Duodenal mucosa (tissue), 2 donors: ENCODE results near the gene DEGS2.

Experiments used
- H3K27ac ChIP-seq: one replicate; pipeline ENCODE4 v1.7.0; 2013; ENCODE audit warnings: low read depth, low read length
- H3K27me3 ChIP-seq, 2 donors: one replicate each; pipeline ENCODE4 v1.7.0; 2013; ENCODE audit warnings: low read length in 2 of 2, control low read depth in 1 of 2; ENCODE audit not compliant: insufficient read depth in 2 of 2, control insufficient read depth in 1 of 2
- H3K36me3 ChIP-seq, 2 donors: one replicate each; pipeline ENCODE4 v1.7.0; 2013; ENCODE audit warnings: low read length in 2 of 2, control low read depth in 1 of 2; ENCODE audit not compliant: insufficient read depth in 2 of 2, control insufficient read depth in 1 of 2
- H3K4me1 ChIP-seq, 2 donors: one replicate each; pipeline ENCODE4 v1.7.0; 2013; ENCODE audit warnings: low read length in 2 of 2, control low read depth in 1 of 2; ENCODE audit not compliant: insufficient read depth in 2 of 2, control insufficient read depth in 1 of 2
- H3K4me3 ChIP-seq, 2 donors: one replicate each; pipeline ENCODE4 v1.7.0; 2013; ENCODE audit warnings: low read length in 2 of 2, low read depth in 1 of 2
- H3K9ac ChIP-seq, 2 donors: one replicate each; pipeline ENCODE4 v1.7.0; 2013; ENCODE audit warnings: low read length in 2 of 2, low read depth in 1 of 2
- H3K9me3 ChIP-seq, 2 donors: one replicate each; pipeline ENCODE4 v1.7.0; 2013; ENCODE audit warnings: low read length in 2 of 2, control low read depth in 1 of 2; ENCODE audit not compliant: control insufficient read depth in 1 of 2

The DEGS2 gene

DNA sequence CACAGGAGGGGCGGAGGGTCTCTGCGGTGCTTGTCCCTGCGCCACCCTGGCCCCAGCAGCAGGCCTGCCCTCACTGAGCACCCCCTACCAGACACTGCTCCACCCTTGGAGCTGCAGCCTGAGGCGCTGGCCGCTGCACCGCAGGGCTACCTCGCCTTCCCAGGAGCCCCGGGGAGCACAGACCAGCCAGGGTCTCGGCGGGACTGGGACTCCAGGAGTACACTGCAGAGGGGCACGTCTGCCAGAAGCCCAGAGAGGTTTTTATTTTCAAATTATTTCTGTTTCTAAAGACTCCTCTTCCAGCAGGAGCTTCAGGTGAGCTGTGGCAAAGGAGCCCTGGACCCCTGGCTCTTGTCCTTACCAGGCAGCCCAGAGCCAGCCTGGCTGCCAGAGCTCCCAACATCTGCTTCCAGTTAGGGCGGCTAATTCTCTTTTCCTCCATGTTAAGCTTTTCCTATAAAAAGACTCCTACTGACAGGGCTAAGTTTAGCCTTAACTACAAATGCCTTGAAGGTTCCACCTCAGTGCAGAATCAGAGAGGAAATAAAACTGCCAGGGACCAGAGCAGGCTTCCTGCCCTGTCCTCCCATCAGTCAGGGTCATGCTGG is 26.4 kb downstream of the DEGS2 start:
- Histone ChIP-seq H3K4me1 (peaks cover 8 to 24% of the 10 kb centered on the region in 2 donors), H3K9ac (no peak overlapping the region), H3K36me3 (peaks cover 12 to 60% of the 10 kb centered on the region in 2 donors), H3K27me3 (no peaks in the 10 kb centered on the region), H3K27ac (no peak overlapping the region), H3K4me3 (no peak overlapping the region), H3K9me3 (no peaks in the 10 kb centered on the region)

DNA sequence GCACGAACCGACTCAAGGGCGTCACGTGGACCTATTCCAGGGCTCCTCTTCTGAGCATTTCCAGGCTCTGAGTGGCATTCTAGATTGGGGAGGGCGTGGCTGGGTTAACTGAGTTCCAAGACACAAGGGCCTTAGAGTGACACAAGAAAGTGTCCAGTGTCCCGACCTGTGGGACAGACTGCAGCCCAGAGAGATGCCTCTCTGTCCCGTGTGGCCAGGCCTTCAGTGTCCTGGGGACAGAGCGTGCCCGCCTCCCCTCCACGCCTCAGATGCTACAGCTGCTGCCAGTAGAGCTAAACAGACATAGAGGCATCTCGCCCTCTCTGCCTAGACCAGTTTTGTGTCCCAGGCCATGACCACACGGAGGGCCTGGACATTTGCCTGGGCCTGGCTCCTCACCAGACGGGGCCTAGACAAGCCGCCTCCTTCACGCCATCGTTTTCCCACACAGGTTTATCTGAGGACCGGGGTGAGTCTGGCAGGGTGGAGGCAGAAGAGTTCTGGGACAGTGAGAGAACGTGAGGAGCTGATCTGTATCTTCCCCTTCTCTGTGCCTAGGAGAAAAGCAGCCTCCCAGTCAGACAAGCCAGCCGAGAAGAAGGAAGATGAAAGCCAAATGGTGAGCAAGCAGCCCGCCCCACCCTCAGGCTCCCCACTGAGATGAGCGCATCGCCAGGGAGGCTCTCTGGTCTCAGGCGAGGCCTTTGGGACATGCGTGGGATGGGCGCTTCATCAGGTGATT is 27.1 kb downstream of the DEGS2 start:
- H3K4me3 ChIP-seq: no peak overlapping the region
- H3K27me3 ChIP-seq: no peaks in the 10 kb centered on the region
- H3K4me1 ChIP-seq: peaks cover 8 to 23% of the 10 kb centered on the region in 2 donors
- H3K27ac ChIP-seq: no peak overlapping the region
- no peak overlapping the region for H3K9ac ChIP-seq
- H3K36me3 ChIP-seq: peaks cover 10 to 60% of the 10 kb centered on the region in 2 donors
- H3K9me3 ChIP-seq: no peaks in the 10 kb centered on the region

DNA sequence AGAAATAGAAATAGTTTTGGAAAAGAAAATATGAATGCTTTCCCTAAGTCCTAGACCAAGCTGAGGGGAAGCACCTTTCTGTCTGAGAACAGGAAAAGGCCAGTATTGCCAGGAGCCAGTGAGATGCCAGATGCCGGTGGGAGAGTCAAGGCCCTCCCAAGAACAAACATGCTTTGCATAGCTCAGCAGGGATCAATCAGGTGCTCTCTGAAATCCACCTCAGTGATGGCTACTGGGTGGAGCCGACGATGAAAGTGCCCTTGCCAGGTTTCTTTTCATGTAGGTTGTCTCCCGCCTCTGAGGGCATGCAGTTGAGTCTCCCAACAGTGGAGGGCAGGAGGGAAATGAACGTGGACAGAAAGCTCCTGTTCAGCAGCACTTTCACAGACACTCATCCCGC is 28.3 kb downstream of the DEGS2 start:
- H3K4me1 ChIP-seq: peaks cover 8 to 23% of the 10 kb centered on the region in 2 donors
- H3K36me3 ChIP-seq: peaks cover 8 to 64% of the 10 kb centered on the region in 2 donors

DNA sequence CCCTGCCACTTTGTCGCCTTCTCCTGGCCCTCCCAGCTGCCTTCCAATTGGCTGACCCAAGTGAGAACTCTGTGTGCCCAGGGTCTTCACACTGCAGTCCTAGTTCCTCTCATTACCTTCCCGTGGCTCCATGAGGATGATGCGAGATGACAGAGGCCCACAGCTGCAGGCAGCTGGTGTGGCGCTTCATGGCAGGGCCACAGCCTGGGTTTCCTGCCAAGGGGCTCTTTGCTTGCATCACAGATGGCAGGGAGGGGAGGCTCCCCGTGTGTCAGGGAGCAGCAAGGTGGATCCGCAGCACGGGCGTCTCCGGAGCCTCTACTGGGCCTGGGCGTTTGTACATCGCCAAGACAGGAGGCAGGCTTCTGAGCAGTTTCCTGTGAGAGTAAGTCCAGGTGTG is 28.9 kb downstream of the DEGS2 start:
- H3K4me1 ChIP-seq: peaks cover 8 to 23% of the 10 kb centered on the region in 2 donors
- peaks cover 8 to 68% of the 10 kb centered on the region in 2 donors for H3K36me3 ChIP-seq

More for the DNA sequence above, 28.3 kb downstream of the DEGS2 start:
- no peak overlapping the region for H3K9ac ChIP-seq
- H3K9me3 ChIP-seq: no peaks in the 10 kb centered on the region
- H3K27me3 ChIP-seq: no peaks in the 10 kb centered on the region
- no peak overlapping the region for H3K27ac ChIP-seq
- H3K4me3 ChIP-seq: no peak overlapping the region

DNA sequence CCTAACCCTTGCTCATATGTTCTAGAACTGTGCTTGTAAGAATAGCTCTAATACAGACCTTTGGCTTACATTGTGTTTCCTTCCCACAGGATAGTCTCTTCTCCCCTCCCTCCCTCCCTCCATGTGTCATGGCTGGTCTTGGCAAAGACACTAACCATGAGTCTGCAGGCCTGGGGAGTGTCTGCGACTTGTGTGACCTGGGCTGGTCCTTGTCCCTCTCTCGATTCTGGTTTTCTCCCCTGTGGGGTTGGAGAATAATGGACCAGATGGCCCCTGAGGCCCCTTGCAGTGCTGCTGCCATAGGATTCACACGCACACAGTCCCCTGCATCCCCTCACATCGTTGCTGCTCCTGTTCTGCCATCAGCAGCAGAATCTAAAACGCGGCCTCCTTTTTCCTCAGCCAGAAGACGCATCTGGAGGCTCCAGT is 30.3 kb downstream of the DEGS2 start:
- Histone ChIP-seq H3K9ac (no peak overlapping the region), H3K4me3 (no peak overlapping the region), H3K36me3 (peaks cover 8 to 72% of the 10 kb centered on the region in 2 donors), H3K9me3 (no peaks in the 10 kb centered on the region), H3K4me1 (peaks cover 5 to 17% of the 10 kb centered on the region in 2 donors), H3K27me3 (no peaks in the 10 kb centered on the region), H3K27ac (no peak overlapping the region)

More for the DNA sequence above, 28.9 kb downstream of the DEGS2 start:
- Histone ChIP-seq H3K27ac (no peak overlapping the region), H3K9ac (no peak overlapping the region), H3K9me3 (no peaks in the 10 kb centered on the region), H3K27me3 (no peaks in the 10 kb centered on the region), H3K4me3 (no peak overlapping the region)

DNA sequence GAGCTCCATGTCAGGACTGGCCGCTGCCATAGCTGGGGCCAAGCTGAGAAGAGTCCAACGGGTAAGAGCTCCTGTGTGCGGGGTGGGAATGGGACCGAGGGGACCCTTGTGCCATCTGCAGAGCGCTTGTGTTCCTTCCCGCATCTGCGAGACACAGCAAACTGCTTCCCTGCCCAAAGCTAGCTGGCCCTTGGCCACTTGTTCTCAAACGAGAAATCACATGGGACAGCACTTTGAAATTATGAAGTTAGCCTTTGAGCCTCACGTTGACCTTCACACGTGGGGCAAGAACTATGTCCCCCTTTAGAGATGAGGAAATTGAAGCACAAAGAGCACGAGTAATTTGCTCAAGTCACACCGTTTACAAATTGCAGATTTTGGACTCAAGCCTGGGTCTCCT is 30.8 kb downstream of the DEGS2 start:
- Histone ChIP-seq H3K4me3 (no peak overlapping the region), H3K4me1 (peaks cover 5 to 15% of the 10 kb centered on the region in 2 donors), H3K27ac (no peak overlapping the region), H3K36me3 (peaks cover 9 to 73% of the 10 kb centered on the region in 2 donors), H3K27me3 (no peaks in the 10 kb centered on the region), H3K9ac (no peak overlapping the region), H3K9me3 (no peaks in the 10 kb centered on the region)

DNA sequence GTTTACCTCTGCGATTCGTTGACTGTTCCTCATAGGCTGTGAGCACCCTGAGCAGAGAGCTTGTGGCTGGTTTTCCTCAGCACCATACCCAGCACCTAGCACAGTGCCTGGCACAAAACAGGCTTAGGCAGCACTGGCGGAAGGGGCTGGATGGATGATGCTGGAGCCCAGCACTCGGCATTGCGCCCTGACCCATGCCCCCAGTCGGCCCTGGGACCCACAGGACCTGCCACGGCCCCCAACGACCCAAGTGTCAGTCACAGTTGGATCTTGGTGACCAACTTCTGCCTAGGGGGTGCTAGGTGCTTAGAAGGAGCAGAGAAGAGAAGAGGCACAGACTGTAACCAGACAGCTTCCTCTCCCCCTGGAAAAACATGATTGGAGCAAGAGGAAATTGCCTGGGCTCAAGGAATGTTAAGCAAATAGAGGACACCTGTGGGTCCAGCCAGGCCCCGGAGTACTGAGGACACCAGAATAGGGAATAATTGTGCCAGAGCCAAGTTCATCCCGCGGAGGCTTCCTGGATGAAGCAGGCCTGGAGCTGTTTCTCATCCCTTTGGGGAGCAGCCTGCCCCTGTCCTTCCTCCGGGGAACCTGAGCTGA is 31.5 kb downstream of the DEGS2 start:
- H3K4me3 ChIP-seq: no peak overlapping the region
- no peaks in the 10 kb centered on the region for H3K9me3 ChIP-seq
- peaks cover 5 to 15% of the 10 kb centered on the region in 2 donors for H3K4me1 ChIP-seq
- H3K36me3 ChIP-seq: peaks cover 13 to 75% of the 10 kb centered on the region in 2 donors
- H3K27me3 ChIP-seq: no peaks in the 10 kb centered on the region
- H3K27ac ChIP-seq: no peak overlapping the region
- H3K9ac ChIP-seq: no peak overlapping the region

DNA sequence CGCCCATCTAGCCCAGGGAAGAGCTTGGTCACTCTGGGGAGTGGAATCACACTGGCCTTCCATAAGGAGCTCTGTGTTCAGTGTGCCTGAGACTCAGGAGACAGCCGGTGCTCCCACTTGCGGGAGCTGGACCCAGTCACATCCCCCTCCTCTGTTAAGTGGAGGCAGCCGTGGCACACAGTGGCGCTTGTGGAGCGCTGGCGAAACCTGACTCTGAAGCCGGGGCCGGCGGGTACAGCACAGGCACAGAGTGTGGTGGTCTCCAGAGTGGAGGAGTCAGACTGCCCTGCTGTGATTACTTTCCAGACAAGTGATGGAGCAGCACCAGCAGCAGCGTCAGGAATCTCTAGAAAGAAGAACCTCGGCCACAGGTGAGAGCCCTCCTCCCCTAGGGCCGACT is 33.0 kb downstream of the DEGS2 start:
- peaks cover 13 to 72% of the 10 kb centered on the region in 2 donors for H3K36me3 ChIP-seq
- H3K4me3 ChIP-seq: no peak overlapping the region
- H3K4me1 ChIP-seq: peaks cover 5 to 8% of the 10 kb centered on the region in 2 donors
- no peak overlapping the region for H3K27ac ChIP-seq
- no peaks in the 10 kb centered on the region for H3K9me3 ChIP-seq
- H3K9ac ChIP-seq: no peak overlapping the region
- H3K27me3 ChIP-seq: no peaks in the 10 kb centered on the region

DNA sequence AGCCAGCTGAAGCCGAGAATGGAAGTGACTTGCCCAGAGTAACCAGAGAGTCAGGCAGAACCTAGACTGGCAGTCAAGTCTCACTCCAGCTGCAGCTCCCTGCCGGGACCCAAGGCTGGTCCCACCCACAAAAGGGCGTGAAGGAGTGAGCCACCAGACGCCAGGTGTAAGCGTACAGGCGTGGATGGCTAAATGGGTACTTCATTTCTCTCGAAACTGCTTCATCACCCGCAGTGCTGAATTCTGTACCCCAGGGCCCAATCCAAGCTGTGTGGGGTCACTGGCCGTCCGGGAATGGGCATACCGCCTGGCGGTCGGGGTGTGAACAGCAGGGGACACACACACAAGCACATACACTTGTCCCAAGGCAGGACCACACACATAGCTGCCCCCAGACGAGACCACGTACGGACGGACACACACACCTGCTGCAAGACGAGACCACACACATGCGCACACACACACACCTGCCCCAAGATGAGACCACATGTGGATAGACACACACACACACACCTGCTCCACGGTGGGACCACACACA is 34.8 kb downstream of the DEGS2 start:
- no peaks in the 10 kb centered on the region for H3K27me3 ChIP-seq
- no peak overlapping the region for H3K9ac ChIP-seq
- H3K27ac ChIP-seq: no peak overlapping the region
- no peak overlapping the region for H3K4me3 ChIP-seq
- H3K36me3 ChIP-seq: peaks cover 10 to 65% of the 10 kb centered on the region in 2 donors
- H3K9me3 ChIP-seq: no peaks in the 10 kb centered on the region
- no peaks in the 10 kb centered on the region for H3K4me1 ChIP-seq

DNA sequence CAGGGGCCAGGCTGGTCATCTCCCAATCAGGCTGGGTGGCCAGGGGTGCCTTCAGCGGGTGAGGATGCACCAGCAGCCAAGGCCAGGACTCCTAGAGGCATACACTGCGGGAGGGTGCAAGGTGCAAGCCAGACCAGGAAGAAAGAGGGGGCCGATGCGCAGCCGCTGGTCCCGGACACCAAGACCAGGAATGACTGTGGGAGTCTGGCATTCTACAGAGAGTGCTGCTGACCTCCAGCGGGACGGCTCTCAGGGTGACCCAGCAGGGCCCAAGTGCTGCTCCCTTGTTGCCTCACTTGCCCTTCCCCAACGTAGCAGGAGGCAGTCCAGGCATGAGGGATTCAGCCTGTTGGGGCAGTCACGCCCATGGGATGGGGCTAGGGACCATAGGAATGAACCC is 35.8 kb downstream of the DEGS2 start:
- no peaks in the 10 kb centered on the region for H3K4me1 ChIP-seq
- no peak overlapping the region for H3K9ac ChIP-seq
- no peak overlapping the region for H3K27ac ChIP-seq
- H3K36me3 ChIP-seq: peaks cover 5 to 60% of the 10 kb centered on the region in 2 donors
- H3K4me3 ChIP-seq: no peak overlapping the region
- H3K9me3 ChIP-seq: no peaks in the 10 kb centered on the region
- H3K27me3 ChIP-seq: no peaks in the 10 kb centered on the region
